CD14-positive monocyte (primary cell): Measurements from ENCODE around the gene CAD. TPM values are rescaled to one million over a fixed set of nuclear protein-coding genes. Genes with fewer than 3 reads are reported as not detected.
A peak's percentile ranks its signal among the peaks of the same experiment; 100 is the strongest.
"Not testable (repeated sequence)": the region's sequence is repeated elsewhere in the genome, so short reads cannot be mapped to it uniquely, and the experiment has no call there.

ENCODE experiments used
- DNase-seq, 3 donors: peaks; one replicate each; pipeline ENCODE4 v3.0.0-alpha.2; 2011 to 2022
- H2AFZ ChIP-seq: 2 replicates; pipeline ENCODE4 v1.6.0; 2012; ENCODE audit warnings: mild to moderate bottlenecking, low read depth, low read length, inconsistent platforms; ENCODE audit not compliant: insufficient read depth, poor library complexity, severe bottlenecking
- H3K27ac ChIP-seq, 2 donors: 1 replicate in 1 of 2; 2 replicates in 1 of 2; pipeline ENCODE4 v1.5.1; 2012 to 2013; ENCODE audit warnings: low read length in 2 of 2, control low read depth in 1 of 2, inconsistent platforms in 1 of 2, low read depth in 1 of 2, mild to moderate bottlenecking in 1 of 2
- H3K27me3 ChIP-seq, 2 donors: one replicate each; pipeline versions ENCODE4 v1.6.0 to v1.6.1; 2011 to 2013; ENCODE audit warnings: low read length in 2 of 2; ENCODE audit not compliant: control insufficient read depth in 2 of 2, insufficient read depth in 2 of 2
- H3K36me3 ChIP-seq, 2 donors: replicated peaks in 1 of 2; 1 replicate in 1 of 2; 2 replicates in 1 of 2; pipeline versions ENCODE4 v1.5.1 to v1.6.1; 2012 to 2013; ENCODE audit warnings: low read length in 2 of 2, control low read depth in 1 of 2, inconsistent platforms in 1 of 2, mild to moderate bottlenecking in 1 of 2; ENCODE audit not compliant: insufficient read depth in 2 of 2, control insufficient read depth in 1 of 2
- H3K4me1 ChIP-seq, 2 donors: 1 replicate in 1 of 2; 2 replicates in 1 of 2; pipeline versions ENCODE4 v1.5.1 to v1.6.1; 2012 to 2013; ENCODE audit warnings: low read length in 2 of 2, control low read depth in 1 of 2, inconsistent platforms in 1 of 2, mild to moderate bottlenecking in 1 of 2, moderate library complexity in 1 of 2; ENCODE audit not compliant: insufficient read depth in 2 of 2, control insufficient read depth in 1 of 2
- H3K4me2 ChIP-seq: replicated peaks from 2 replicates; pipeline ENCODE3; 2012; ENCODE audit warnings: low read length, moderate library complexity, mild to moderate bottlenecking; ENCODE audit not compliant: poor library complexity, severe bottlenecking; ENCODE audit errors: extremely low read depth
- H3K4me3 ChIP-seq, 3 experiments: fragments of 200-600 bp in 1 of 3; sonication (generic) in 1 of 3; replicated peaks in 1 of 3; 1 replicate in 2 of 3; 2 replicates in 1 of 3; pipeline ENCODE4 v1.5.1; 2011 to 2013; ENCODE audit warnings: low read length in 3 of 3, mild to moderate bottlenecking in 3 of 3, control low read depth in 2 of 3, low read depth in 2 of 3, inconsistent platforms in 1 of 3, moderate library complexity in 1 of 3
- H3K79me2 ChIP-seq: 2 replicates; pipeline ENCODE4 v1.6.0; 2012; ENCODE audit warnings: mild to moderate bottlenecking, control low read depth, inconsistent platforms, low read length, moderate library complexity; ENCODE audit not compliant: insufficient read depth
- H3K9ac ChIP-seq: 2 replicates; pipeline ENCODE4 v1.6.0; 2017; ENCODE audit warnings: low read length, mild to moderate bottlenecking; ENCODE audit not compliant: insufficient read depth, poor library complexity, severe bottlenecking
- H3K9me3 ChIP-seq, 2 donors: replicated peaks in 1 of 2; 1 replicate in 1 of 2; 2 replicates in 1 of 2; pipeline versions ENCODE4 v1.5.1 to v1.6.1; 2012 to 2013; ENCODE audit warnings: low read length in 2 of 2, control low read depth in 1 of 2; ENCODE audit not compliant: control insufficient read depth in 1 of 2, insufficient read depth in 1 of 2
- H4K20me1 ChIP-seq: 2 replicates; pipeline ENCODE4 v1.6.0; 2012; ENCODE audit warnings: mild to moderate bottlenecking, low read length, control low read depth, moderate library complexity; ENCODE audit not compliant: insufficient read depth
- H3K27ac Mint-ChIP-seq, 7 donors: one replicate each; pipeline ENCODE4 v1.8.0; 2020; ENCODE audit warnings: mild to moderate bottlenecking in 7 of 7, mixed read lengths in 7 of 7, moderate library complexity in 6 of 7, inconsistent platforms in 2 of 7
- H3K27me3 Mint-ChIP-seq, 3 donors: one replicate each; pipeline ENCODE4 v1.8.0; 2021 to 2022; ENCODE audit warnings: low read depth in 3 of 3, mild to moderate bottlenecking in 3 of 3, mixed read lengths in 3 of 3, moderate library complexity in 3 of 3, inconsistent platforms in 1 of 3
- H3K36me3 Mint-ChIP-seq, 2 donors: one replicate each; pipeline ENCODE4 v1.8.0; 2020; ENCODE audit warnings: mixed read lengths in 2 of 2, inconsistent platforms in 1 of 2, mild to moderate bottlenecking in 1 of 2
- H3K4me1 Mint-ChIP-seq: one replicate; pipeline ENCODE4 v1.8.0; 2020; ENCODE audit warnings: mild to moderate bottlenecking, mixed read lengths
- H3K4me3 Mint-ChIP-seq, 2 donors: one replicate each; pipeline ENCODE4 v1.8.0; 2020; ENCODE audit warnings: mild to moderate bottlenecking in 2 of 2, mixed read lengths in 2 of 2, moderate library complexity in 1 of 2
- H3K9me3 Mint-ChIP-seq, 7 donors: one replicate each; pipeline ENCODE4 v1.8.0; 2020 to 2022; ENCODE audit warnings: mixed read lengths in 7 of 7, mild to moderate bottlenecking in 6 of 7, moderate library complexity in 6 of 7, inconsistent platforms in 2 of 7
- WGBS: methylation state at CpG from one replicate; pipeline ENCODE4 v1.1.5; 2013; ENCODE audit warnings: missing lambda C conversion rate; ENCODE audit not compliant: insufficient coverage; 5-methylcytosine and 5-hydroxymethylcytosine counted together
- intact Hi-C, 2 donors: fragments of 100-400 bp; cut with micrococcal nuclease; formaldehyde crosslinking; loops; one replicate each; pipeline versions ENCODE4 v1.15.0 to v1.15.1; 2023
- polyA plus RNA-seq, 3 donors: library from polyadenylated mRNA; depleted of rRNA in 1 of 3; unstranded in 2 of 3; stranded (reverse) in 1 of 3; fragments of 300-500 nt in 2 of 3; fragments of >200 nt in 1 of 3; fragmentation: Illumina TruSeq in 2 of 3; gene quantifications; 1 replicate in 2 of 3; 2 replicates in 1 of 3; pipeline ENCODE4 v1.2.3, GENCODE V29; 2012 to 2021
- TF ChIP-seq, protein P1 (sequence below): fragments of 200-600 bp; IDR thresholded peaks from one replicate; pipeline ENCODE4 v1.8.0; 2022; ENCODE audit warnings: antibody characterized with exemption, mild to moderate bottlenecking

The CAD gene
- polyA plus RNA-seq, 3 donors: 0.71 to 17.3 (median 1.7) TPM

DNA sequence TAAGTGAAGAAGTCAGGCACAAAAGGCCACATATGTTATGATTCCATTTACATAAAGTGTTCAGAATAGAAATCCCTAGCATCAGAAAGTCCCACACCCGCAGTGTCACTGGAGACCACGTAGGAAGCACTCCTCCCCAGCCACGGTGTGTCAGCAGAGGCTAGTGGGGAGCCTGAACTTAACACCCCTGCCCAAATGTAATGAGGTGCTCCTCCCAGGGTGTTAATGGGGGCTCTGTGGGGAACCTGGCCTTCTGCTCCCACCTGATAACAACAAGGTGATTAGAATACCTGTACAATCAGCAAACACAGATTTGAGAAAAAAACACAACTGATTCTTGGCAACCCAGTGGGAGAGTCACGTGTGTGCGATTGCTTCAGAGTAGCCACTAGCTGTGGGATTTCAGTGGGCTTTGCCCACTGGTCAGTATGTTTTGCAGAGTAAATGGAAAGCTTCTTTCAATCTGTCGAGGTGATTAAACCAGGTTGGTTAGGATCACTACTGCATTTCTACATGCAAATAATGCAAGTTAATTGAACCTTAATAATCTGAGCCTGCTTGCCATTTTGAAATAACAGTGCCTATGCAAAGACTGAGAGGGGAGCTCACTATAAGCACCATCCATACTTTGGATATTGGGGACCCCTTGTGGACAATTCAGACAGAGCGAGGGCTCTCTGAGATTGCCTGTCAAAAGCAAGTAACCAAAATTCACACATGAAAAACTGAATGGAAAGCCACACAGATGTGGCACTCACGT lies 25.9 kb upstream of the CAD start:
- H3K27me3 Mint-ChIP-seq: peaks cover 1 to 14% (median 4%) of the 10 kb centered on the region in 3 donors
- WGBS: 0% methylated on average over 1 of the region's 8 CpGs
- H3K36me3 Mint-ChIP-seq: no peaks in the 10 kb centered on the region
- Histone ChIP-seq H3K27ac (no peak overlapping the region), H3K27me3 (no peaks in the 10 kb centered on the region), H3K79me2 (no peaks in the 10 kb centered on the region), H3K4me3 (no peak overlapping the region), H3K4me1 (no peaks in the 10 kb centered on the region), H3K9me3 (no peaks in the 10 kb centered on the region), H3K4me2 (no peak overlapping the region), H4K20me1 (no peaks in the 10 kb centered on the region), H3K9ac (no peak overlapping the region), H3K36me3 (no peaks in the 10 kb centered on the region), H2AFZ (no peak overlapping the region)
- peak overlapping the region in 1 of 7 donors; percentile 20 for H3K27ac Mint-ChIP-seq
- H3K4me3 Mint-ChIP-seq: no peak overlapping the region
- peaks cover 2% of the 10 kb centered on the region for H3K4me1 Mint-ChIP-seq
- peaks cover 0 to 2% (median 0%) of the 10 kb centered on the region in 7 donors for H3K9me3 Mint-ChIP-seq
- intact Hi-C loops: no loop called here
- TF ChIP-seq, protein P1, sequence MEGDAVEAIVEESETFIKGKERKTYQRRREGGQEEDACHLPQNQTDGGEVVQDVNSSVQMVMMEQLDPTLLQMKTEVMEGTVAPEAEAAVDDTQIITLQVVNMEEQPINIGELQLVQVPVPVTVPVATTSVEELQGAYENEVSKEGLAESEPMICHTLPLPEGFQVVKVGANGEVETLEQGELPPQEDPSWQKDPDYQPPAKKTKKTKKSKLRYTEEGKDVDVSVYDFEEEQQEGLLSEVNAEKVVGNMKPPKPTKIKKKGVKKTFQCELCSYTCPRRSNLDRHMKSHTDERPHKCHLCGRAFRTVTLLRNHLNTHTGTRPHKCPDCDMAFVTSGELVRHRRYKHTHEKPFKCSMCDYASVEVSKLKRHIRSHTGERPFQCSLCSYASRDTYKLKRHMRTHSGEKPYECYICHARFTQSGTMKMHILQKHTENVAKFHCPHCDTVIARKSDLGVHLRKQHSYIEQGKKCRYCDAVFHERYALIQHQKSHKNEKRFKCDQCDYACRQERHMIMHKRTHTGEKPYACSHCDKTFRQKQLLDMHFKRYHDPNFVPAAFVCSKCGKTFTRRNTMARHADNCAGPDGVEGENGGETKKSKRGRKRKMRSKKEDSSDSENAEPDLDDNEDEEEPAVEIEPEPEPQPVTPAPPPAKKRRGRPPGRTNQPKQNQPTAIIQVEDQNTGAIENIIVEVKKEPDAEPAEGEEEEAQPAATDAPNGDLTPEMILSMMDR: peak; percentile 50
- DNase-seq: peak in 2 of 3 donors; percentile 22 to 41

DNA sequence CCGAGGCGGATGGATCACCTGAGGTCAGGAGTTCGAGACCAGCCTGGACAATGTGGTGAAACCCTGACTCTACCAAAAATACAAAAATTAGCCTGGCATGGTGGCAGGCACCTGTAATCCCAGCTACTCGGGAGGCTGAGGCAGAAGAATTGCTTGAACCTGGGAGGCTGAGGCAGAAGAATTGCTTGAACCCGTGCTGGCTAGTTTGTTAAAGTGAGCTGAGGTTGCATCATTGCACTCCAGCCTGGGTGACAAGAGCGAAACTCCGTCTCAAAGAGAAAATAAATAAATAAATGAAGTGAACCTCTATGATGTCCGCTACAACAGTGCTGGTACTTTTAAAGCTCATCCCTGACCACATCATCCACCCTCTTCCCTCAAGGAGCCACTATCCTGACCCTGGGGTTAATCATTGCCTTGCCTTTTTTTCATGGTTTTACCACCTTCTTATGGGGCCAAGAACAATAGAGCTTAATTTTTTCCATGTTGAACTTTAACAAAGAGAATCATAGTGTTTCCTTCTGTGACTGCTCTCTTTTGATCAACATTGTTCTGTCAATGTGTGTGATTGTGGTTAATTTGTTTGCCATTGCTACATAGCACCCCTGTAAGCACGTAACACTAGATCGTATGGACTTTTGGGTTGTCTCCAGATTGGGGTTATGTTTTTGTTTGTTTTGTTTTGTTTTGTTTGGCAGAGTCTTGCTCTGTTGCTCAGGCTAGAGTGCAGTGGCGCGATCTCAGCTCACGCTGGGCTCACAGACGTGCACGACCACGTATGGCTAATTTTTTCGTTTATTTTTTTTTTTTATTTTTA lies 22.4 kb upstream of the CAD start:
- no peaks in the 10 kb centered on the region for H3K27me3 ChIP-seq
- H3K79me2 ChIP-seq: no peaks in the 10 kb centered on the region
- intact Hi-C loops: no loop called here
- no peak for DNase-seq
- peaks cover 1 to 7% (median 6%) of the 10 kb centered on the region in 3 donors for H3K27me3 Mint-ChIP-seq
- H3K27ac ChIP-seq: no peak overlapping the region
- H3K27ac Mint-ChIP-seq: no peak overlapping the region
- peaks cover 2% of the 10 kb centered on the region for H3K4me1 Mint-ChIP-seq
- H3K4me2 ChIP-seq: no peak overlapping the region
- peaks cover under 1 to 5% of the 10 kb centered on the region in 2 donors for H3K36me3 ChIP-seq
- H3K36me3 Mint-ChIP-seq: peaks cover 1 to 5% of the 10 kb centered on the region in 2 donors
- no peaks in the 10 kb centered on the region for H3K4me1 ChIP-seq
- H3K9me3 Mint-ChIP-seq: peaks cover 0 to 2% (median 0%) of the 10 kb centered on the region in 7 donors
- TF ChIP-seq, protein P1: no peak
- H4K20me1 ChIP-seq: no peaks in the 10 kb centered on the region
- H2AFZ ChIP-seq: no peak overlapping the region
- no peak overlapping the region for H3K9ac ChIP-seq
- no peak overlapping the region for H3K4me3 ChIP-seq
- WGBS: 92% methylated on average over 14 of the region's 17 CpGs
- H3K4me3 Mint-ChIP-seq: peak overlapping the region in 1 of 2 donors; percentile 39
- no peaks in the 10 kb centered on the region for H3K9me3 ChIP-seq

DNA sequence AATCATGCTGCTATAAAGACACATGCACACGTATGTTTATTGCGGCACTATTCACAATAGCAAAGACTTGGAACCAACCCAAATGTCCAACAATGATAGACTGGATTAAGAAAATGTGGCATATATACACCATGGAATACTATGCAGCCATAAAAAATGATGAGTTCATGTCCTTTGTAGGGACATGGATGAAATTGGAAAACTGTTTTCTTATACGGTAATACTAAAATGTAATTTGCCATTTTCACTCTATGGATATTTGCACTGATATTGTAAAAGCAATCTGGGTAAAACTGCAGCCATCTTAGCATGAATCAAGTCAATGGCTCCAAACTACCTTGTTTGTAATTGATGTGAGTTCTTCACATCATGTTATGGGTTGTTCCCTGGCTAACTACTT lies 21.4 kb upstream of the CAD start:
- H3K27me3 Mint-ChIP-seq, H3K4me3 Mint-ChIP-seq, H3K9me3 Mint-ChIP-seq, H3K4me1 Mint-ChIP-seq, DNase-seq, H2AFZ ChIP-seq, H3K4me3 ChIP-seq, H3K9ac ChIP-seq, H3K9me3 ChIP-seq, intact Hi-C loops, H3K4me1 ChIP-seq, H4K20me1 ChIP-seq, H3K79me2 ChIP-seq, H3K27ac ChIP-seq, H3K4me2 ChIP-seq, H3K27ac Mint-ChIP-seq, H3K27me3 ChIP-seq: not testable (repeated sequence)
- WGBS: no CpG with 5 or more reads among the region's 3 CpGs
- H3K36me3 ChIP-seq: peaks cover 10 to 11% of the 10 kb centered on the region in 2 donors
- H3K36me3 Mint-ChIP-seq: peaks cover 9 to 15% of the 10 kb centered on the region in 2 donors
